T47D (cell line): ENCODE measurements around the gene C19orf25.
"Not testable (repeated sequence)": the region's sequence is repeated elsewhere in the genome, so short reads cannot be mapped to it uniquely, and the experiment has no call there.

Source experiments
- DNase-seq, 2 experiments: peaks; one replicate each; pipeline versions ENCODE4 v3.0.0 to v3.0.0-alpha.2; 2011 to 2012; ENCODE audit warnings: low read depth in 1 of 2, low spot score in 1 of 2
- JUND ChIP-seq: IDR thresholded peaks from 2 replicates; pipeline ENCODE4 v1.6.1; 2012; ENCODE audit warnings: low read depth
- in situ Hi-C: cut with HindIII; loops from 2 replicates; pipeline ENCODE4 v1.10.0; 2016; ENCODE audit warnings: low sequenced_read_pairs, low pct_unique_long_range_greater_than_20kb

The C19orf25 gene

DNA sequence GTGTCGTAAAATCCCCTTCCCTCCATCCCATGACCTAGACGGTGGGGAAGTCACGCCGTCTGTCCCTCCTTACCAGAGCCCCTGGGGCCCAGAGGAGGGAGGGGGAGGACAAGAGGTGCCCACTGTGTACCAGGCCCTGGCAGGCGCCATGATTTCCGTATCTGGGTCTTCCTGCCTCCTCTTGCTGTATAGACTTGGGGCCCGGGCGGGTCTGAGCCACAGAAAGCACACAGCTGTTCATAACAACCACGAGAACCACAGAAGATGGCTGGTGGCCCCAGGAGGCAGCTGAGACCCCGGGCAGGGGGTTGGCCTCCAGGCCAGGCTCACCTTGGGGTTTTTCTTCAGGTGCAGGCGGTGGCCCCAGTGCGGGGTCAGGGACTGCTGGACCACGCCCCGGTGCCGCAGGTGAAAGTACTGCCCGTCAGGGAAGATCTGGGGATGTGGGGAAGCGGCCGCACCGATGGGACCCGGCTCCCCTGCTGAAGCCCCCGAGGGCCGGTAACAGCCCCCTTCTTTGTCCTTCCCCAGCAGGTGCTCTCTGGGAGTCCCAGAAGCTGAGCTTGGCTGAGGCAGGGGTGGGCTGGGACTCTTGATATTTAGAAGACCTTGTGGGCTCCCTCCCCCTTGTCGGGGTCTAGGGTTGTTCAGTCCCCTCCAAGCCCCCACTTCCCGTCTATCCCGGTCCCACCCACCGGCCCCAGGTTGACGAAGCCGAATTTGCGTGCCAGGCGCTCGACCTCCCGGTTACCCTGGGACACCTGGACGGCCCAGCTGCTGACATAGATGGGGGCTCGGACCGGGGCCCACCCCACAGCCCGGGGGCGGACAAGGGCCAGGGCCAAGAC, 10.7 kb upstream of the C19orf25 start:
- DNase-seq: no peak
- in situ Hi-C loops: no loop called here
- TF ChIP-seq JUND: no peak

DNA sequence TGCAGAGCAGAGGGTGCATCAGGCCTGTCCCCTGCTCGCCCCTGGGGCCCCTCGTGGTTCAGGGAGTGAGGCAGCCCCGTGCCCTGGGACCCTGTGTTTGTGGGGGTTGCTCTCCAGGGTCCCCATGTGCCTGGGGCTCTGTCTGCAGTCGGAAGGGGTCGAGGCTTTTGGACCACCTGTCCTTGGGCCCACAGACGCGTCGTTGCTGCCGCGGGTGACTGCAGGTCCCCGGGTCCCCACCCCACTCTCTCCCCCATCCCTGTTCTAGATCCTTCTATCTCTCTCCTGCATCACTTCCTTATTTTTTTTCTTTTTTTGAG, 9.2 kb upstream of the C19orf25 start:
- in situ Hi-C loops: no loop called here
- DNase-seq: no peak
- no peak for TF ChIP-seq JUND

DNA sequence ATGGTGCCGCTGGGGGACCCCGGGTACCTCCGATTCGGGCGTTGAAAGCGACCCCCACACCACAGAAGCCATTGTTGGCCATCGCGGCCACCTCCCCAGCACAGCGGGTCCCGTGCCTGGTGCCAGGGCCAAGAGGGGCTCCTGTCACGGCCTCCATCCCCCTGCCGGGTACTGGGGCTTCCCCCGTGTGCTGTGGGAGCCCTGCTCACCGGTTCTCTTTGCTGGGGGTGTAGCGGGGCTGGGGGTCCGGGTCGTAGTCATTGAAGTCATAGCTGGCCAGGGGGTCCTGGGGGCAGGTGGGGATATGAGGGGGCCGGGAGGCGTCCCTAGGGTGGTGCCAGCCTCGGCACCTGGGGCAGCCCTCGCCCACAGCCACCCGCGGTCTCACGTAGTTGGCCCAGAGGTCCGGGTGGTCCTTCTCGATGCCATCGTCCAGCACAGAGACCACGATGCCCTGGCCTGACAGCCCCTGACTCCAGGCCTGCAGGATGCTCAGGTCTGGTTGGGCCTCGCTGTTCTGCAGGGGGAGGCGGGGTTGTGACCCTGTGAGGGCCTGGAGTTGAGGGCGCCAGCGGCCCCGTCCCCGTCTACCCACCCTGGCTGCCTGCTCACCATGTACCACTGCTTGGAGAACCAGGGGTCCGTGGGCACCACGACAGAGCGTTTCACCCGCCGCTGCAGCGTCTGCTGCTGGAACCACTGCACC, 8.7 kb upstream of the C19orf25 start:
- no peak for TF ChIP-seq JUND
- in situ Hi-C loops: no loop called here
- no peak for DNase-seq

DNA sequence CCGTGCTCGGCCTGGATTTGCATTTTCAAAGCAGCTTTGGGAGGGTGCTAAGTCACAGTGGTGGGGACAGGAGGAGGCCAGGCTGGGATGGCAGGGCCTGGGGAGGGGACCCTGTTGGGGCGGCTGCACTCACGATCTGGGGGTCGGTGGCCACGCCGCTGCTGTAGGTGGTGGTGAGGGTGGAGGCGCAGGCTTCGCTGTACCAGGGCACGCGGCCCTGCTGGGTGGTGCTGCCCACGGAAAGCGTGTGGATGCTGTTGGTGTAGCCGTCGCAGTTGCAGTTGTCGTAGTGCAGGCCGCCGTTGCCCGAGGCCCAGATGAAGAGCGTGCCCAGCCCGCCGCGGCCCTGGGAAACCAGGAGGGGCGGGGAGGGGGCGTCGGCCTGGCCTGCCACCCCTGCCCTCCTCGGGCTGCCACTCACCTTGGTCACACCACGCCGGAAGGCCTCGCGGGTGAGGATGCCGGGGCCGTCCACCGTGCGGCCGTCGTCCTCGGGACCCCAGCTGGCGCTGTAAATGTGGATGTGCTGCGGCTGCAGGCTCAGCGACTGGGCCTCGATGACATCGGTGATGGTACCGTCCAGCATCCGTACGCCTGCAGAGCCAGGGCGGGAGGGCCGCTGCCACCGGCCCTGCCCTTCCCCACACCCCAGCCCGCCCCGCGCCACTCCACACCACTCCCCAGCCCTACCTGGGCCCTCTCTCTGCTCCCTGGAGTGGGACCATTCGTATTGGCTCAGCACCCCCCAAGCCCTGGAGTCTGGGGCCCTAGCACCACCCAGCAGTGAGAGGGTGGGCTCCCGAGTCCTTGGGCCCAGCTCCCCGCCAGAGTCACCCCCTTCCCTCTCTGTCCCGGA, 7.9 kb upstream of the C19orf25 start:
- in situ Hi-C loops: no loop called here
- no peak for DNase-seq

DNA sequence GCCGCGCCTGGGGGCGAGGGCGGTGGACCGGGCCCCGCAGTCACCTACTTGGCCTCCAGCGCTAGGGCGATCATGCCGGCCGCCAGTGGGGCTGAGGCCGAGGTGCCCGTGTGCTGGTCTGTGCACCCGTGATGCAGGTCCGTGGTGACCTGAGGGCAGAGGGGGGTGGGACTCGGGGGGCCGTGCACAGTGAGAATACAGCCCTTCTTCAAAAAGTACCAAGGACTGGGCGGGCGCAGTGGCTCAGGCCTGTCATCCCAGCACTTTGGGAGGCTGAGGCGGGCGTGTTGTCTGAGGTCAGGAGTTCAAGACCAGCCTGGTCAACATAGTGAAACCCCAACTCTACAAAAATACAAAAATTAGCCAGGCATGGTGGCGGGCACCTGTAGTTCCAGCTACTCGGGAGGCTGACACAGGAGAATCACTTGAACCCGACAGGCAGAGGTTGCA, 5.0 kb upstream of the C19orf25 start:
- no peak for DNase-seq
- in situ Hi-C loops: no loop called here
- no peak for TF ChIP-seq JUND

More for the DNA sequence above, 7.9 kb upstream of the C19orf25 start:
- TF ChIP-seq JUND: no peak

DNA sequence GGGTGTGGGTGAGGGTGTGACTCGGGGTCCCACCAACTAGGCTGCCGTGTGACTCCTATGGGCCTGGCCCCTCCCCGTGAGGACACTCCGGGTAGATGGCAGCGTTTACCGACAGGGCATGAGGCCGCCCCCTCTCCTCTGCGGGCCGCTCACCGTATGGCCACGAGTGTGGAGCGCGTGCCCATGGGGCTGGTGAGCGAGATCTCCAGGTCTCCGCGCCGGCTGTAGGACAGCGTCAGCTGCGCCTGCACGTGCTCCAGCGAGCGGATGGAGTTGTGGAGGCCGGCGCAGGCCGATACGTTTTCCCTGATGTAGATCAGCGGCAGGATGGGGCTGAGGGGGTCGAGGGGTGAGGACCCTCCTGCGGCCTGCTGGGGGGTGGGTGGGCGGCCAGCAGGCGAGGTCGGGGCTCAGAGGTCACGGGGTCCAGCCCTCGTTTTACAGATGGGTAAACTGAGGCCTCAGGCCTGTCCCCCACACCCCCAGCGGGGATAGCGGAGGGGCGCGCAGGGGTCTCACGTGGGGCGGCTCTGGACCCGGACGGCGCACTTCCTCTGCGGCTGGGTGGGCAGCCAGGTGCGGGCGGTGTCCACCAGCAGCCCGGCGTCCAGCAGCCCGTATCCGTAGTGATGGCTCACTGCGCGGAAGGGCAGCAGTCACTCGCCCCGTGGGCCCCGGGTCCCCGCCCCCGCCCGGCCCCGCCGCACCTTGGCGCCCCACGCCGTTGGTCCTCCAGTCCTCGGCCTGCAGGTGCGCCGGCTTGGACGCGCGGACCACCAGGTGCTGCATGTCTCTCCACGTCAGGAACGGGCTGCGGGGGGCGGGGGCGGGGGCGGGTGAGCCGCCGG, 4.3 kb upstream of the C19orf25 start:
- in situ Hi-C loops: no loop called here
- no peak for TF ChIP-seq JUND

DNA sequence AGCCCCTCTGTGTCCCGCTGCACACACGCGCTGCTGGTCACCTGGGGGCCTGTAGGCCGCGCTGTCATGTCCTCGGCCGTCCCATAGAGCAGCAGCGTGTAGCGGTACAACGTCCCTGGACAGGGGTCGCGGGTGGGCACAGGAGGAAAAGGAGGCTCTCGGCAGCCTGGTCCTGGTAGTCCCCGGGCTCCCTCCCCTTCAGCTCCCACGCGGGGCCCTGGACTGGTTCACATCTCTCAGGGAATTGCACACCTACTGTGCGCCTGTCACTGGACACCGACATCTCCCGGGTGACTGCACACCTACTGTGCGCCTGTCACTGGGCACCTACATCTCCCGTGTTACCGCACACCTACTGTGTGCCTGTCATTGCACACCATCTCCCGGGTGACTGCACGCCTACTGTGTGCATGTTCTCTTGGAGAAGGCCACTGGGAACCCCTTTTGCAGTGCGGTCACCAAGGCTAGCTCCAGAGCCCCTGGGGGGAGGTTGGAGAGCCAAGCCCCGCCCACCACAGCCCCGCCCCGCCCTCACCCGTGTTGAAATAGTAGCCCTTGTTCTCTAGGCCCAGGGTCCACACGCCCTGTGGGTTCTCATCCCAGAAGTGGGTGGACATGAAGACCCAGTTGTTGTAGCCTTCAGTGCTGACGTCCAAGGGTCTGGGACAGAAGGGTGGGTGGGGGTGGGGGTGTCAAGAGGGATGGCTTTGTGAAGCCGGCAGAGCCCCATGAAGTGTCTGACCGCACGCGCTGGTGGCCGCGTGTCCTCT, 3.5 kb upstream of the C19orf25 start:
- TF ChIP-seq JUND: no peak
- DNase-seq: peak in 1 of 2 experiments; percentile 2
- in situ Hi-C loops: no loop called here

More for the DNA sequence above, 4.3 kb upstream of the C19orf25 start:
- DNase-seq: no peak

DNA sequence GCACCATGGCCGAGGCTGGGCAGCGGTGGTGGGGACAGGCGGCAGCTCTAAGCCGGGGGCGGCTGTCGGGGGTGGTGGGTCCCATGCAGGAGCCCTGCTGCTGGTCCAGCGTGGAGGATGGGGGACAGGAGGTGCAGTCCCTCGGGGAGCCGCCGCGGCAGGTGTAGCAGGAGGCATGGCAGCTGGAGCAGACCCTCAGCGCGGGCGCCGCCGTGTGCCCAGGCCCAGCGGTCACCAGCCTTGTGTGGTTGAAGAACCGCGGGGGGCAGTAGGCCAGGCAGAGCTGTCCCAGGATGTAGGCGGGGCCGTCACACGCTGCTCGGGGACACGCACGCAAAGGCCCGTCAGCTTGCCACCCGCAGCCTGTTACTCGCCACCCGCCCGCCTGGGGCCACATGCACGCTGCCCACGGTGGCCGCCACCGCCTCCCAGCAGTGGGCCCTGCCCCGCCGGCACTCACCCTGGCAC, 2.9 kb upstream of the C19orf25 start:
- TF ChIP-seq JUND: no peak
- in situ Hi-C loops: no loop called here
- no peak for DNase-seq

DNA sequence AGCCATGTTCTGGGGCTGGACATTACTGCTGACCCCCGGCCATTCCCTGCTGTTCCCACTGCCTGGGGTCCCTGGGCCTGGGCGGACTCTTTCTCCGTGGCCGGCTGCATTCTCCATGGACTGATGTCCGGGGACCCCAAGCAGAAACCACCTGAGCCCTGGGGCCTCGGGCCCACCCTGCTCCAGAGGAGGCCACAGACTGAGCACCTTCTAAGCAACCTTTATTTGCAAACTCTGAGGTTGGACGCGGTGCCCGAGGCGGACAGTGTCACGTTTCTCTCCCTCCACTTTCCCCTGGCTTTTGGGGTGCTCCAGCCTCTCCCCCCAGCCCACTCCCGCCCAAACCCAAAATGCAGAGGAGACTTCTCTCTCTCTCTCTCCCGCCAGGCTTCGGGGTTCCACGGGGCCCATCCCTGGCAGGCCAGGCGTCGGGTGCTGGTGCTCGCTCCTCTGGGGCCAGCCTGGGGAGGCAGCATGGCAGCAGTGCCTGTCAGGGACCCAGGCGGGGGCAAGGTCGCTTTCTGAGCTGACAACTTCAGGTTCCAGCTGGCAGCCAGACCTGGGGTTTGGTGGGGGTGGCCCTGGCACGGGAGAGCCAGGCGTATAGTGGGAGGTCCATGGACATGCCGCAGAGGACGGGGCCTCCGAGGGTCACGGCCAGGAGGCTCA, 2.3 kb upstream of the C19orf25 start:
- DNase-seq: no peak
- in situ Hi-C loops: no loop called here
- no peak for TF ChIP-seq JUND

DNA sequence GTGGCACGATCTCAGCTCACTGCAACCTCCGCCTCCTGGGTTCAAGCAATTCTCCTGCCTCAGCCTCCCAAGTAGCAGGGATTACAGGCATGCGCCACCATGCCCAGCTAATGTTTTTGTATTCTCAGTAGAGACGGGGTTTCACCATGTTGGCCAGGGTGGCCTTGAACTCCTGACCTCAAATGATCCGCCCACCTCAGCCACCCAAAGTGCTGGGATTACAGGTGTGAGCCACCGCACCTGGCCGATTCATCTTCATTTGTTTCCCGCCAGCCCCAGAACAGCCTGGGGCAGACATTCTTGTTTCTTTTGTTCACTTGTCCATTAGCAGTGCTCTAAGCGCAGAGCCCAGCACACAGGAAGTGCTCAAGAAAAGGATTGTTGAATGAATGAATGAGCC, 2.0 kb downstream of the C19orf25 start:
- DNase-seq, in situ Hi-C loops: not testable (repeated sequence)
